Activated T-helper 2 cell treated with anti-CD3 and anti-CD28 coated beads, Interferon-gamma antibody, Interleukin-2, Interleukin-4, amounts not matched to agents 10 μg/mL and 5 μg/mL and 100 μg/mL, durations not matched to agents 14 hours and 24 hours and 36 hours (primary cell): ENCODE results near the gene FANCC. TPM values are rescaled to one million over a fixed set of nuclear protein-coding genes. Genes with fewer than 3 reads are reported as not detected.

Experiments
- DNase-seq: peaks from one replicate; pipeline ENCODE4 v3.0.0; 2021; ENCODE audit warnings: low spot score
- H3K27ac Mint-ChIP-seq: one replicate; pipeline ENCODE4 v1.8.0; 2021; ENCODE audit warnings: mixed read lengths
- H3K27me3 Mint-ChIP-seq: one replicate; pipeline ENCODE4 v1.8.0; 2021; ENCODE audit warnings: low read depth, mixed read lengths
- H3K36me3 Mint-ChIP-seq: one replicate; pipeline ENCODE4 v1.8.0; 2021; ENCODE audit warnings: low read depth, mixed read lengths
- H3K4me1 Mint-ChIP-seq: one replicate; pipeline ENCODE4 v1.8.0; 2021; ENCODE audit warnings: low read depth, mixed read lengths
- H3K4me3 Mint-ChIP-seq: one replicate; pipeline ENCODE4 v1.8.0; 2021; ENCODE audit warnings: low read depth, mild to moderate bottlenecking, moderate library complexity, mixed read lengths
- H3K9me3 Mint-ChIP-seq: one replicate; pipeline ENCODE4 v1.8.0; 2021; ENCODE audit warnings: mixed read lengths
- intact Hi-C: fragments of 100-400 bp; cut with micrococcal nuclease; formaldehyde crosslinking; loops from one replicate; pipeline ENCODE4 v1.15.1; 2023
- total RNA-seq: library from RNA; stranded (reverse); gene quantifications from 2 replicates; pipeline ENCODE4 v1.2.3, GENCODE V29; 2022

Gene FANCC, protein sequence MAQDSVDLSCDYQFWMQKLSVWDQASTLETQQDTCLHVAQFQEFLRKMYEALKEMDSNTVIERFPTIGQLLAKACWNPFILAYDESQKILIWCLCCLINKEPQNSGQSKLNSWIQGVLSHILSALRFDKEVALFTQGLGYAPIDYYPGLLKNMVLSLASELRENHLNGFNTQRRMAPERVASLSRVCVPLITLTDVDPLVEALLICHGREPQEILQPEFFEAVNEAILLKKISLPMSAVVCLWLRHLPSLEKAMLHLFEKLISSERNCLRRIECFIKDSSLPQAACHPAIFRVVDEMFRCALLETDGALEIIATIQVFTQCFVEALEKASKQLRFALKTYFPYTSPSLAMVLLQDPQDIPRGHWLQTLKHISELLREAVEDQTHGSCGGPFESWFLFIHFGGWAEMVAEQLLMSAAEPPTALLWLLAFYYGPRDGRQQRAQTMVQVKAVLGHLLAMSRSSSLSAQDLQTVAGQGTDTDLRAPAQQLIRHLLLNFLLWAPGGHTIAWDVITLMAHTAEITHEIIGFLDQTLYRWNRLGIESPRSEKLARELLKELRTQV
- total RNA-seq, result 12.6 and 16.8 TPM in 2 replicates

DNA sequence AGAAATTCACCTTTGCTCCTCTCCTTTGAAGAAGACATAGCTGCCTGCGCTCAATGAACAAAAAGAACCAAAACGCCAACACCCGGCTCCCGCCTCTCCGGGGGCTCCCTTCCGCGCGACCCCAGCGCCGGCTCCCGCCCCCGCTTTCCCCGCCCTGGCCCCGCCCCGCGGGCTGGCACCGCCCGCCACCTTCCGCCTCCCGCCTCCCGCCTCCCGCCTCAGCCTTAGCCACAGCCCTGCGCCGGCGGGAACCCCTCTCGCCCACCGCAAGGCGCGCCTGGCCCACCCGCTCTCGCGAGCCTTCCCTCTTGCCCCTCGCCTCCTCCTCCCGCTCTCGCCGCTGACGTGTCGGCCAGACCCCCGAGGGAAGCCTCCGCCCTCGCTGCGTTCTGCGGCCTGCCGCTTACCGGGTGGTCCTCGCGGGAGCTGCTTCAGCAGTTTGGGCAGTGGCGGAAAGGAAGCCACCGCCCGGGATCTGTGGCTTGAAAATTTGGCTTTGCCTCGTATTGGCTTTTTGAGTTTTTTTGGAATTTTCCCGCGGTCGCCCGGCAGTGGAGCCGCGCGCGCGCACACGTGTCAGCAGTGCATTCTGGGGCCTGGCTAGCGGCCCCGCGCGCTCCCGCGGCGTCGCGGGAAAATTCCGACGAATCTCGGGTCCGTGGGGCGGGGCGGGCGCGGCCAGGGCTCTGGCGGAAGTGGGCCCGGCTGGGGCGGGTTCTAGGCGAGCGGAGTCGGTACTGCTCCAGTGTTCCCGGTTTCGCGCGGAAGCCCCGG, at the start of gene FANCC:
TSS of gene FANCC (minus strand) at position 591 of the 774 bp plus-strand sequence. CDS start 68,418 bp downstream, outside the sequence.
- peak within 1 kb of the TSS; percentile 95 for H3K27ac Mint-ChIP-seq
- H3K36me3 Mint-ChIP-seq, result no peaks in the 10 kb centered on the region
- DNase-seq, result peak; percentile 78
- intact Hi-C loops, result loop anchor here (2.0 kb wide), 2 partner anchors 193 to 591 kb away; partner anchors contain the start of gene AOPEP
- H3K9me3 Mint-ChIP-seq, result no peaks in the 10 kb centered on the region
- peaks cover 27% of the 10 kb centered on the region for H3K4me1 Mint-ChIP-seq
- H3K27me3 Mint-ChIP-seq, result peaks cover 10% of the 10 kb centered on the region
- peak within 1 kb of the TSS; percentile 90 for H3K4me3 Mint-ChIP-seq

DNA sequence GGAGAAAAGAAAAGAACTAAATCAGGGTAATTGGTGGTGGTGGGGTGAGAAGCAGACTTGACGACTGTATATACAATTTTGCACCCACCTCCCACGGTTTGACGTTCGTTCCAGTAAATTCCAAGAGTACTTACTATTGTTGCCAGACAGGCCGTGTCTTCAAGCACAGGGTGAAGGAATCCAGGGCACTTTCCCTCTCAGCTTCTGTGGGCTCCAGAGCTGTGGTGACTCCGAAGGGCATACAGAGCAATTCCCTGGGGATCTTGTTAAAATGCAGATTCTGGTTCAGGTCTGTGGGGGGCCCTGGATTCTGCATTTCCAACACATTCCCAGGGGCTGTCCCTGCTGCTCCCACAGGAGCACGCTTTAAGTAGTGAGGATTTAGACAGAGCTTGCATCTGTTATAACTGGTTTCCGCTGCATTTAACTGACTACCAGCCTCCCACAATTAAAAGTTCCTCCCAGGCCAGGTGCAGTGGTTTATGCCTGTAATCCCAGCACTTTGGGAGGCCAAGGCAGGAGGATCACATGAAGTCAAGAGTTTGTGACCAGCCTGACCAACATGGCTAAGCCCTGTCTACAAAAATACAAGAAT, 49.3 kb upstream of the FANCC start:
- Mint-ChIP-seq H3K36me3 (no peaks in the 10 kb centered on the region), H3K4me1 (no peaks in the 10 kb centered on the region), H3K27ac (no peak overlapping the region), H3K9me3 (no peaks in the 10 kb centered on the region), H3K27me3 (peaks cover 41% of the 10 kb centered on the region), H3K4me3 (no peak overlapping the region)
- no peak for DNase-seq
- intact Hi-C loops, result no loop called here

DNA sequence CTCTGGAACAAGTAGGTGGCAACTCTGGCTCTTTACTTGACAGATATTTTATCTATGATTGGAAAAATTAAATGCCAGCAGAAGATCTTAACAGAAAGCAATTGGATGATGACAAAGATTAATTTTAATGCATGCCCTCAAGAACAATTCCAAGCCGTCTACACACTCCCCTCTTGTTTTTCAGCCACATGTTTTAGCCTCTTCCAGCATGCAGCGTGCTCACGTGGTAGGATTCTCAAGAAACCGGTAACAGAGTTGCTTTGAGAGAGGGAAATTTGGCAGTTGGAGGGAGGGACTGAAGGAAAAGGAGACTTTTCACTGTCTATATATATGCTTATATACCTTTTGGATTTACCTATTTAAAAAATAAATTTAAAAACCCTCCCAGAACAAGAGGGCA, 48.3 kb upstream of the FANCC start:
- Mint-ChIP-seq H3K27ac (no peak overlapping the region), H3K4me1 (no peaks in the 10 kb centered on the region), H3K9me3 (no peaks in the 10 kb centered on the region), H3K4me3 (no peak overlapping the region), H3K27me3 (peaks cover 45% of the 10 kb centered on the region), H3K36me3 (no peaks in the 10 kb centered on the region)
- DNase-seq, result no peak
- intact Hi-C loops, result no loop called here

DNA sequence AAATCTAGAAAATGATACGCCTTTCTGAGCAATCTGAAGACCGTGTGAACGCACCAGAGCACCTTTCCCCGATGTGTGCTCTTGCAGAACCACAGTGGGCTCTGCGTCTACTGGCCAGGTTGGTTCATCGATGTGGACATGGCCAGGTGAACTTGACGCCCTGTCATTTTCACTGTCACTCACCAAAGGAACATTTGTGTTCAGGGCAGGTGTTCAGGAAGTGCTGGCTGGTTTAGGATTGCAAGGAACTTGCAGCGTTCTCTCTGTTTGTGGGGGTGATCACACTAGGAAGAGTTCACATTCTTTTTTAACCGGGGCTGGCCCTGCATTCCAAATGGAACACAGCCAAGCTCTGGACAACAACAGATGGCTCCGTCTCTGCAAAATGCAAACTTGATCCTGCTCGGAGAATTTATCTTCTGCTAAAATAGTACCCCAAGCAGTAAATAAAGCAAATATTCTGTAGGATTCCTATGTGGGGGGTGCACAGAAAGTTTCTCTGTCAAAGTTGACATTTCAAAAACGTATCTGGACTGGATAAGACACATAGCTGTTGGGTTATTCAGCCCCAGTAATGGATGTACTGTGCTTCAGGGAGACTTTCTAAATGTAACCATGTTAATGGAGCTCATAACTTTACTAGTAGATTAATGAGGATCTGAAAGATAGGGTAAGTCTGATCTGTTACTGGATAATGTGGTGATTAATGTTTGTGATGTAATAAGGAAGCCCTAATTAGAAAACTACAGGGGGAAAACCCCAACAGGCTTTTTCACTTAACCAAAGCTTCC, 45.7 kb upstream of the FANCC start:
- Mint-ChIP-seq H3K9me3 (no peaks in the 10 kb centered on the region), H3K27ac (no peak overlapping the region), H3K36me3 (no peaks in the 10 kb centered on the region), H3K4me3 (no peak overlapping the region), H3K4me1 (no peaks in the 10 kb centered on the region), H3K27me3 (peaks cover 34% of the 10 kb centered on the region)
- DNase-seq, result no peak
- intact Hi-C loops, result no loop called here

DNA sequence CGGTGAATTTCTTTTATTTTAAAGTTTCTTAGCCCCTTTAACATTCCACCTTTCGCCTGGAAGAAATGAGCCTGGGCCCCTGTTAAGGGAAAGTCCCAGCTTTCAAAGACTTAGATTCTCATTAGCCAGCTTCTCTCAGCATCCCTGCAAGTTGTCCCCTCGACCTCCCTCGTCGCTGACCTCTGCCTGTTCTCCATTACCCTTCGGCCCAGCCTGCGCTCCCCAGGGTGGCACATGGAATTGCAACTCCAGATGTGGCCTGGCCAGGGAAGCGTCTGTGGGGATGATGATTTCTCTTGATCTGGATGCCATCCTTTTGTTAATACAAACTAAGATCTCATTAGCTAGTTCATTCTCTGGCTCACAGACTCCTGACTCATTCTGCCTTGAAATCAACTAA, 43.4 kb upstream of the FANCC start:
- Mint-ChIP-seq H3K4me3 (no peak overlapping the region), H3K36me3 (no peaks in the 10 kb centered on the region), H3K27me3 (peaks cover 35% of the 10 kb centered on the region), H3K27ac (no peak overlapping the region), H3K4me1 (no peaks in the 10 kb centered on the region), H3K9me3 (no peaks in the 10 kb centered on the region)
- no peak for DNase-seq
- intact Hi-C loops, result no loop called here

DNA sequence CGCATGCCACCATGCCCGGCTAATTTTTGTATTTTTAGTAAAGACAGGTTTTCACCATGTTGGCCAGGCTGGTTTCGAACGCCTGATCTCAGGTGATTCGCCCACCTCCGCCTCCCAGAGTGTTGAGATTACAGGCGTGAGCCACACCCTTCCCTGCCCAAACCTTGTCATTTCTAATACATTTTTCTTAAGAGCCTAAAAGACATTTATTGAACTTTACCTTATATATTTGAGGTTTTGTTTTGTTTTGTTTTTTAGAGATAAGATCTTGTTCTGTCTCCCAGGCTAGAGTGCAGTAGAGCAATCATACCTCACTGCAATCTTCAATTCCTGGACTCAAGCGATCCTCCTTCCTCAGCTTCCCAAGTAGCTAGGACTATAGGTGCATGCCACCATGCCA, 39.8 kb upstream of the FANCC start:
- Mint-ChIP-seq H3K4me1 (no peaks in the 10 kb centered on the region), H3K27me3 (peaks cover 39% of the 10 kb centered on the region), H3K36me3 (no peaks in the 10 kb centered on the region), H3K4me3 (no peak overlapping the region), H3K27ac (no peak overlapping the region), H3K9me3 (no peaks in the 10 kb centered on the region)
- intact Hi-C loops, result no loop called here
- no peak for DNase-seq

DNA sequence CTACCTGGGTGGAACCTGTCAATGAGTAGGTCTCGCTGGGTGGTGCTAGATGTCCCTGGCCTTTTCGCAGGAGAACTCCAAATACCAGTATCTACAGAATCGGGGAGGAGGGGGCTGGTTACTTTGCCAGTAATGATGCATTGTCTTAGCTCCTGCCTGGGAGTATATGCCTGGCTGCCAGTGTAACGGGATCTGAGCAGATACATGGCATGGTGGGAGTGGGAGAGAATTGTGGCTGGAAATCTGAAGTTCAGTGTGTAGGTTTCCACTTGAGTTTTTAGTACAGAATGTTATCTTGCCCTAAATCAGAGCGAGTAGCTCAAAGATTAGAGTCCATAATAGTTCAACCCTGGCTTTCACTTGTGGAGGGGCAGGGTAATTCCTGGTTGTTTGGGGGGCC, 38.0 kb upstream of the FANCC start:
- intact Hi-C loops, result no loop called here
- no peaks in the 10 kb centered on the region for H3K36me3 Mint-ChIP-seq
- H3K4me3 Mint-ChIP-seq, result no peak overlapping the region
- peaks cover 39% of the 10 kb centered on the region for H3K27me3 Mint-ChIP-seq
- H3K9me3 Mint-ChIP-seq, result no peaks in the 10 kb centered on the region
- H3K27ac Mint-ChIP-seq, result no peak overlapping the region
- no peak for DNase-seq
- no peaks in the 10 kb centered on the region for H3K4me1 Mint-ChIP-seq

DNA sequence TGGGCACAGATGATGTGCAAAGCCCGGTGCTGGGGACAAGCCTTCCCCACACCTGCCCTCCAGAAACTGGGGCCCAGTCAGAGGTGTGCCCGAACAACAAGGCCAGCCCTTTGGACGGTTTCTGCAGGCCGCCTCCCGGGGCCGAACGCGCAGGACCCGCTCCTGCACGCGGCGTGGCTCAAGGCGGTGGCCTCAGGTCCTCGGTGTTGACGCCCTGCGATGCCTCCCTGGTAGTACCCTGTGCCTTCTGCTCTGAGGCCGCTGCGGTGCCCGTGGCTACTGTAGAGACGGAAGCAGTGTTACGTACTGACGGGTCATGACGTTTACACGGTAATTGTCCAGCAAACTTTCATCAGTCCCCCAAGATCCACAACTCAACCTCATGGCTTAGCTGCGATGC, 33.5 kb upstream of the FANCC start:
- no peaks in the 10 kb centered on the region for H3K36me3 Mint-ChIP-seq
- no peak for DNase-seq
- no peaks in the 10 kb centered on the region for H3K9me3 Mint-ChIP-seq
- no peak overlapping the region for H3K27ac Mint-ChIP-seq
- H3K27me3 Mint-ChIP-seq, result peaks cover 58% of the 10 kb centered on the region
- H3K4me3 Mint-ChIP-seq, result no peak overlapping the region
- peaks cover 3% of the 10 kb centered on the region for H3K4me1 Mint-ChIP-seq
- intact Hi-C loops, result no loop called here

DNA sequence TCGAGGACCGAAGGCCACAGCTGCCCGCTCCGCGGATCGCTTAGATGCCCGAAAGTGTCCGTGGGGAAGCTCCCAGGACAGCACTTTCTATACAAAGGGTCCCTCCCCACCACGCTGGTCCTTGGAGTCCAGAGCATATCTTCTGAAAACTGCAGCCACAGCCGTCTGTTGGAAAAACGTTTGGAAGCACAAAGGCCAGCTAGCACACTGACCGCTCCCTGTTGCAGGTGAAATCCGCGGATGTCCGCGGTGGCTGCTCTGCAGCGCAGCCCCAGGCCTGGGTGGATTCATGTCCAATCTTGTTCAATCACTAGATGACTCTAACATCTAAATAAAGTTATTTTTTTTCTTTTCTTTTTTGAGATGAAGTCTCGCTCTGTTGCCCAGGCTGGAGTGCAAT, 32.8 kb upstream of the FANCC start:
- H3K27ac Mint-ChIP-seq, result no peak overlapping the region
- H3K4me1 Mint-ChIP-seq, result peaks cover 3% of the 10 kb centered on the region
- H3K4me3 Mint-ChIP-seq, result no peak overlapping the region
- H3K36me3 Mint-ChIP-seq, result no peaks in the 10 kb centered on the region
- H3K27me3 Mint-ChIP-seq, result peaks cover 53% of the 10 kb centered on the region
- no peak for DNase-seq
- no peaks in the 10 kb centered on the region for H3K9me3 Mint-ChIP-seq
- intact Hi-C loops, result no loop called here

DNA sequence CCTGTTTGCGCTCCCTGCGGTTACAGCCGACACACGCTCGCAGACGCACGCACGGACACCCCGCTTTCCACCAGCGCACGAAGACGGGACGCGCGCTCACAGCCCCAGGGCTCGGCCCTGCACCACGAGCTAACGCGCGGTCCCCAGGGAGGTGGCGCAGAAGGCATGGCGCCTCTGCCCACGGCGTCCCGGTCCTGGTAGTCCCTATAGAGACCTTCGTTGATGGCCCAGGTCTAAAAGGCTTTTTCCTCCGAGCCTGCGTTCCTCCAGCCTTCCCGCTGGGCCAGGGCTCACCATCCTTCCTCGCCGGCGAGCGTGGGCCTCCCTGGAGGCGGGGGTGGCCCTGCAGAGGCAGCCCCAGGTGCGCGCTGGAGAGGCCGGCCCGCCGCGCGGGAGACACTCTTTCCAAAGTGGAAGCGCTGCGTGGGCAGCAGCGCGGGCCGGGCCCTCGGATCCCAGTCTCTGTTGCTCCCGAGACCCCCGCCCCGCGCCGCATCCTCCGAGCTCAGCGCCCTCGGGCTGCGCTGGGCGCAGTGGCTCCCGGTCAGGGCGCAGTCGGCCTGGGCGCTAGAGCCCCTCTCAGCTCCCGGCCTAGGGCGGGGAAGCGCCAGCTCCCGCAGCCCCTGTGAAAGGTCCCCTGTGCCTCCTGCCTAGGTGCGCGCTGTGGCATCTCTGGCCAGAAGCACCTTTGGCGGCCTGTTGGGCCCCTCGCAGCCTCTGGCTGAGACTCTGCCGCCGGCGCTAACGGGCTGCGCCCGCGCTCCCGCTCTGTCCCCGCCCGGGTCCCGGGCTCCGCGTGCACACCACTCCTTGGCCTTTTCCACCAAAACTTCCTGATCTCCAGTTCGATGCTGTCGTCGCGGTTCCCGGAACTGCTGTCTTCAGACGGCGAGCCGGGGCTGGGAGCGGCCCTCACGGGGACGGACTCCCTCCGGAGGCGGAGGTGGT, 31.9 kb upstream of the FANCC start:
- Mint-ChIP-seq H3K27me3 (peaks cover 47% of the 10 kb centered on the region), H3K27ac (no peak overlapping the region), H3K36me3 (no peaks in the 10 kb centered on the region), H3K4me1 (peaks cover 3% of the 10 kb centered on the region), H3K4me3 (peak overlapping the region; percentile 41), H3K9me3 (no peaks in the 10 kb centered on the region)
- intact Hi-C loops, result loop anchor here (10.0 kb wide), 2 partner anchors 155 to 165 kb away; no protein-coding TSS in a partner anchor
- no peak for DNase-seq

DNA sequence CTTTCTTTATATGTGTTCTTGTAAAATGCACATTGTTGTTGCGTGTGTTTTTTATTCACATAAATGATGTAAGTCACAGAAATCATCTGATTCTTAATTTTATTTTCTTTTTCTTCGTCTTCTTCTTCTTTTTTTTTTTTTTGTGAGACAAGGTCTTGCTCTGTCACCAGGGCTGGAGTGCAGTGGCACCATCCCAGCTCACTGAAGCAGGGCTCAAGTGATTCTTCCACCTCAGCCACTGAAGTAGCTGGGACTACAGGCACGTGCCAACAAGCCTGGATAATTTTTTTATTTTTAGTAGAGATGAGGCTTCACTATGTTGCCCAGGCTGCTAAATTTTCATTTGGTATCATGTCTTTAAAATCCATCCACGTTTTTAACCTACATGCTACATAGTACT, 28.5 kb upstream of the FANCC start:
- no peak overlapping the region for H3K4me3 Mint-ChIP-seq
- H3K27ac Mint-ChIP-seq, result no peak overlapping the region
- H3K9me3 Mint-ChIP-seq, result no peaks in the 10 kb centered on the region
- H3K27me3 Mint-ChIP-seq, result peaks cover 47% of the 10 kb centered on the region
- DNase-seq, result no peak
- intact Hi-C loops, result loop anchor here (10.0 kb wide), 2 partner anchors 159 to 161 kb away; no protein-coding TSS in a partner anchor
- H3K36me3 Mint-ChIP-seq, result no peaks in the 10 kb centered on the region
- peaks cover 16% of the 10 kb centered on the region for H3K4me1 Mint-ChIP-seq
